Trophoblast cell (in vitro differentiated cells and primary cell): ENCODE data around the gene EEF1AKMT4.

ENCODE experiments used
- DNase-seq, 2 donors: peaks; one replicate each; pipeline ENCODE4 v3.0.0-alpha.2; 2016
- H2AFZ ChIP-seq: 2 replicates; pipeline ENCODE4 v1.6.1; 2013; ENCODE audit warnings: low read length, moderate library complexity, mild to moderate bottlenecking; ENCODE audit not compliant: insufficient read depth, poor library complexity
- H2AK5ac ChIP-seq: 2 replicates; pipeline ENCODE4 v1.6.1; 2013; ENCODE audit warnings: mild to moderate bottlenecking, low read length
- H2BK120ac ChIP-seq: 2 replicates; pipeline ENCODE4 v1.6.1; 2013; ENCODE audit warnings: low read length, mild to moderate bottlenecking, moderate library complexity; ENCODE audit not compliant: insufficient read depth, poor library complexity
- H2BK12ac ChIP-seq: 2 replicates; pipeline ENCODE4 v1.6.1; 2013; ENCODE audit warnings: mild to moderate bottlenecking, low read length, moderate library complexity
- H2BK5ac ChIP-seq: 2 replicates; pipeline ENCODE4 v1.6.1; 2013; ENCODE audit warnings: low read length, low read depth, moderate library complexity, mild to moderate bottlenecking; ENCODE audit not compliant: poor library complexity
- H3K14ac ChIP-seq: 2 replicates; pipeline ENCODE4 v1.6.1; 2013; ENCODE audit warnings: mild to moderate bottlenecking, low read length
- H3K18ac ChIP-seq: 2 replicates; pipeline ENCODE4 v1.6.1; 2013; ENCODE audit warnings: mild to moderate bottlenecking, low read length
- H3K23ac ChIP-seq: 2 replicates; pipeline ENCODE4 v1.6.1; 2013; ENCODE audit warnings: low read length
- H3K27ac ChIP-seq: 2 replicates; pipeline ENCODE4 v1.5.1; 2013; ENCODE audit warnings: low read depth, mild to moderate bottlenecking, inconsistent platforms, low read length, moderate library complexity
- H3K27me3 ChIP-seq: 2 replicates; pipeline ENCODE4 v1.6.1; 2013; ENCODE audit warnings: inconsistent platforms, mild to moderate bottlenecking, low read length, moderate library complexity; ENCODE audit not compliant: insufficient read depth
- H3K36me3 ChIP-seq, 2 experiments: 1 replicate in 1 of 2; 2 replicates in 1 of 2; pipeline ENCODE4 v1.6.1; 2013; ENCODE audit warnings: low read length in 2 of 2, mild to moderate bottlenecking in 2 of 2, moderate library complexity in 1 of 2; ENCODE audit not compliant: insufficient read depth in 2 of 2, control insufficient read depth in 1 of 2
- H3K4ac ChIP-seq: 2 replicates; pipeline ENCODE4 v1.6.1; 2013; ENCODE audit warnings: low read depth, mild to moderate bottlenecking, low read length, moderate library complexity
- H3K4me1 ChIP-seq, 2 experiments: 1 replicate in 1 of 2; 2 replicates in 1 of 2; pipeline ENCODE4 v1.6.1; 2013; ENCODE audit warnings: low read length in 2 of 2, mild to moderate bottlenecking in 2 of 2, moderate library complexity in 1 of 2; ENCODE audit not compliant: insufficient read depth in 2 of 2, control insufficient read depth in 1 of 2
- H3K4me2 ChIP-seq: 2 replicates; pipeline ENCODE4 v1.6.1; 2013; ENCODE audit warnings: inconsistent platforms, mild to moderate bottlenecking, low read length, moderate library complexity
- H3K4me3 ChIP-seq: 2 replicates; pipeline ENCODE4 v1.5.1; 2013; ENCODE audit warnings: mild to moderate bottlenecking, low read depth, low read length, inconsistent platforms
- H3K79me1 ChIP-seq: one replicate; pipeline ENCODE4 v1.6.1; 2013; ENCODE audit warnings: low read length
- H3K79me2 ChIP-seq: 2 replicates; pipeline ENCODE4 v1.6.1; 2013; ENCODE audit warnings: low read length, mild to moderate bottlenecking; ENCODE audit not compliant: control insufficient read depth, insufficient read depth, poor library complexity
- H3K9ac ChIP-seq: 2 replicates; pipeline ENCODE4 v1.6.1; 2013; ENCODE audit warnings: mild to moderate bottlenecking, low read length
- H3K9me3 ChIP-seq: 2 replicates; pipeline ENCODE4 v1.6.1; 2013; ENCODE audit warnings: low read depth, mild to moderate bottlenecking, control low read depth, inconsistent platforms, low read length; ENCODE audit not compliant: insufficient read depth
- H4K12ac ChIP-seq: 2 replicates; pipeline ENCODE4 v1.6.1; 2013; ENCODE audit warnings: low read depth, mild to moderate bottlenecking, low read length, moderate library complexity
- H4K8ac ChIP-seq: 2 replicates; pipeline ENCODE4 v1.6.1; 2013; ENCODE audit warnings: low read depth, mild to moderate bottlenecking, low read length, moderate library complexity
- H4K91ac ChIP-seq: one replicate; pipeline ENCODE4 v1.6.1; 2013; ENCODE audit warnings: low read depth, mild to moderate bottlenecking, low read length, moderate library complexity
- WGBS: extraction: QIAGEN DNeasy Blood & Tissue Kit; methylation state at CpG from one replicate; pipeline ENCODE4 v1.1.7; 2013; ENCODE audit warnings: missing lambda C conversion rate; ENCODE audit not compliant: insufficient read length, insufficient coverage; ENCODE audit errors: extremely low coverage; 5-methylcytosine and 5-hydroxymethylcytosine counted together

EEF1AKMT4 gene

DNA sequence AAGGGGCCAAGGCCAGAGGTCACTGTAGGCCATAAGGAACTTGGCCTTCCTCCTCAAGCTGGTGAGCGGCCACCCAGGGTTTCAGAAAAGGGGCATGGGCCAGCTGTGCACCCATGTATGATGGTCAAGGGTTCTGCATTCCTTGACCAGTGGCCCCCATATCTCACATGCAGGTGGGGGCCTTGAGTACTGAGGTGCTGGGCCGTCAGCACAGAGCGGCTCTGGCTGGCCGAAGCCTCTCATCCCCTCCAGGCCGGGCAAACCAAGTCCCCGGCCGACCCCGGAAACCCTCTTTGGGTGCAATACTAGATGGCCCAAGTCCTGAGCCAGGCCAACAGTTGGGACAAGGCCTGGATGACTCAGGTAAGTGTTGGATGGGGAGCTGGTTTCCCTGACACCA is 10.3 kb upstream of the EEF1AKMT4 start:
- Histone ChIP-seq H3K79me1 (no peaks in the 10 kb centered on the region), H3K18ac (no peak overlapping the region), H2BK5ac (no peak overlapping the region), H3K36me3 (peaks cover 16 to 21% of the 10 kb centered on the region in 2 experiments), H2BK12ac (no peak overlapping the region), H3K79me2 (no peaks in the 10 kb centered on the region), H2AFZ (no peak overlapping the region), H3K23ac (no peak overlapping the region), H2AK5ac (no peak overlapping the region), H3K4me1 (no peaks in the 10 kb centered on the region), H3K9ac (no peak overlapping the region), H3K9me3 (no peaks in the 10 kb centered on the region), H3K4ac (no peak overlapping the region), H3K27ac (no peak overlapping the region), H3K4me2 (no peak overlapping the region), H2BK120ac (no peak overlapping the region), H3K27me3 (no peaks in the 10 kb centered on the region), H4K91ac (no peak overlapping the region), H3K14ac (no peak overlapping the region), H3K4me3 (no peak overlapping the region), H4K8ac (no peak overlapping the region), H4K12ac (no peak overlapping the region)
- no CpG with 5 or more reads among the region's 8 CpGs for WGBS
- no peak for DNase-seq

DNA sequence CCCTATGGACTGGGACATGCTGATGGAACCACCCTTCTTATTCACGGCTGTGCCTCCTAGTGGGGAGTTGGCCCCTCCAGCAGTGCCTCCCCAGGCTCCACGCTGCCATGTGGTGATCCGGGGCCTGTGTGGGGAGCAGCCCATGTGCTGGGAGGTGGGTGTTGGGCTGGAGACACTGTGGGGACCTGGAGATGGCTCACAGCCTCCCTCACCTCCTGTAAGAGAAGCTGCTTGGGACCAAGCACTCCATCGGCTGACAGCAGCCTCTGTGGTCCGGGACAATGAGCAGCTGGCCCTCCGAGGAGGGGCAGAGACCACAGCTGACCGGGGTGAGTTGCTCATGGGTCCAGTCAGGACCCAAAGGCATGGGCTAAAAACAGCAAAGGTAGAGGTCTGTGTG is 9.8 kb upstream of the EEF1AKMT4 start:
- no peaks in the 10 kb centered on the region for H3K4me1 ChIP-seq
- no peak overlapping the region for H3K14ac ChIP-seq
- H3K79me2 ChIP-seq: no peaks in the 10 kb centered on the region
- no peak overlapping the region for H2BK120ac ChIP-seq
- no peak overlapping the region for H3K23ac ChIP-seq
- no peak overlapping the region for H3K27ac ChIP-seq
- H3K18ac ChIP-seq: no peak overlapping the region
- H3K79me1 ChIP-seq: no peaks in the 10 kb centered on the region
- no peak overlapping the region for H2BK5ac ChIP-seq
- H3K4me2 ChIP-seq: no peak overlapping the region
- H2AK5ac ChIP-seq: no peak overlapping the region
- peaks cover 20 to 25% of the 10 kb centered on the region in 2 experiments for H3K36me3 ChIP-seq
- no peak for DNase-seq
- H4K91ac ChIP-seq: no peak overlapping the region
- H4K12ac ChIP-seq: no peak overlapping the region
- no peak overlapping the region for H4K8ac ChIP-seq
- no CpG with 5 or more reads among the region's 7 CpGs for WGBS
- no peak overlapping the region for H2BK12ac ChIP-seq
- H3K27me3 ChIP-seq: no peaks in the 10 kb centered on the region
- H3K9me3 ChIP-seq: no peaks in the 10 kb centered on the region
- H3K9ac ChIP-seq: no peak overlapping the region
- no peak overlapping the region for H2AFZ ChIP-seq
- no peak overlapping the region for H3K4ac ChIP-seq
- H3K4me3 ChIP-seq: no peak overlapping the region

DNA sequence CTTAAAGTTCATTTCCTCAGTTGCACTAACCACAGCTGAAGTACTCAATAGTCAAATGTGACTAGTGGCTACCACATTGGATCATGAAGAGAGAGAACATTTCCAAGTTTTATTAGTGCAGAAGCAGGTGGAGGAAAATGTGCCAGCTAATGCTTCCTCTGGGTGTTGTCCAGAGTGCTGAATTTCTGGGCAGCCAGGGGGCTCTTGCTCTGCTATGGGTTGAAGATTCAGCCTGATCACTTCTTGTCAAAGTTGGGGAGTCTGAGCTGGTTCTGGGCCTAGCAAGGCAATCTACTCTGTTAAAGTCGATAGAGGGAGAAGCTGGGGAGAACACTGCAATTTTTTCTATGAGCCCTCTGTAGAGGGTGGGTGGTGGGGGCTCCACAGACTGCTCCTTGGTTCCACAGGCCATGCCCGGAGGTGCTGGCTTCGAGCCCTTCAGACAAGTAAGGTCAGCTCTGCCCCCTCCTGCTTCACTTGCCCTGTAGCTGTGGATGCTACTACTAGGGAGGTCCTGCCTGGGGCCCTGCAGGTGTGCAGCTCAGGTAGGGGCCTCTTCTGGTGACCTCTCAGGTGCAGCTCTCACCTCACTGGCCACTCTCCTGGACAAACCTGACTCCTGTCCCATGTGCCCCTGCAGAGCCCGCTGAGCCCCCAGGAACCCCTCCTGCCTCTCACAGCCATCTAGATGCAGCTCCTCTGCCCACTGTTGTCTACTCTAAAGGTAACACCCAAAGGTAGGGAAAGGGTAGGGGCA is 8.9 kb upstream of the EEF1AKMT4 start:
- no peak overlapping the region for H4K8ac ChIP-seq
- no peak overlapping the region for H3K23ac ChIP-seq
- DNase-seq: peak in 1 of 2 donors; percentile 25
- H3K4me3 ChIP-seq: no peak overlapping the region
- WGBS: no CpG with 5 or more reads among the region's 4 CpGs
- H3K14ac ChIP-seq: no peak overlapping the region
- H2BK120ac ChIP-seq: no peak overlapping the region
- no peak overlapping the region for H4K91ac ChIP-seq
- no peak overlapping the region for H3K4me2 ChIP-seq
- no peaks in the 10 kb centered on the region for H3K79me1 ChIP-seq
- no peak overlapping the region for H3K4ac ChIP-seq
- H3K18ac ChIP-seq: no peak overlapping the region
- no peaks in the 10 kb centered on the region for H3K27me3 ChIP-seq
- H2BK12ac ChIP-seq: no peak overlapping the region
- H3K79me2 ChIP-seq: no peaks in the 10 kb centered on the region
- H3K9ac ChIP-seq: no peak overlapping the region
- H4K12ac ChIP-seq: no peak overlapping the region
- H3K4me1 ChIP-seq: no peaks in the 10 kb centered on the region
- no peak overlapping the region for H3K27ac ChIP-seq
- no peak overlapping the region for H2BK5ac ChIP-seq
- H3K36me3 ChIP-seq: peaks cover 27 to 33% of the 10 kb centered on the region in 2 experiments
- no peak overlapping the region for H2AFZ ChIP-seq
- no peaks in the 10 kb centered on the region for H3K9me3 ChIP-seq
- no peak overlapping the region for H2AK5ac ChIP-seq

DNA sequence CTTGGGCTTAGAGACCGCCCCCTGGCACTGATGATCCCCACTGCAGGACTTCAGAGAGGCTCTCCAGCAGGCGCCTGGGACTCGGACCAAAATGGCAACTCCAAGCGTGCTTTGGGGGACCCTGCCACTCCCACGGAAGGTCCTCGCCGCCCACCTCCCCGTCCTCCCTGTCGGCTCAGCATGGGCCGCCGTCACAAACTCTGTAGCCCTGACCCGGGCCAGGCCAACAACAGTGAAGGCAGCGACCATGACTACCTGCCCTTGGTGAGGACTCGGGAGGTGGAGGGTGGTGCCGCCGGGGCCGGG is 8.4 kb upstream of the EEF1AKMT4 start:
- no peak overlapping the region for H4K12ac ChIP-seq
- H3K9me3 ChIP-seq: no peaks in the 10 kb centered on the region
- peaks cover 27 to 34% of the 10 kb centered on the region in 2 experiments for H3K36me3 ChIP-seq
- H3K9ac ChIP-seq: no peak overlapping the region
- no peak overlapping the region for H3K18ac ChIP-seq
- H3K14ac ChIP-seq: no peak overlapping the region
- no peak overlapping the region for H3K4ac ChIP-seq
- H3K4me2 ChIP-seq: no peak overlapping the region
- DNase-seq: no peak
- no peaks in the 10 kb centered on the region for H3K79me1 ChIP-seq
- no peak overlapping the region for H2BK120ac ChIP-seq
- H2BK5ac ChIP-seq: no peak overlapping the region
- WGBS: no CpG with 5 or more reads among the region's 17 CpGs
- no peak overlapping the region for H3K4me3 ChIP-seq
- H3K27ac ChIP-seq: no peak overlapping the region
- no peak overlapping the region for H3K23ac ChIP-seq
- no peak overlapping the region for H2AK5ac ChIP-seq
- no peak overlapping the region for H4K91ac ChIP-seq
- H3K79me2 ChIP-seq: no peaks in the 10 kb centered on the region
- H3K4me1 ChIP-seq: no peaks in the 10 kb centered on the region
- no peak overlapping the region for H4K8ac ChIP-seq
- H2BK12ac ChIP-seq: no peak overlapping the region
- H3K27me3 ChIP-seq: no peaks in the 10 kb centered on the region
- H2AFZ ChIP-seq: no peak overlapping the region
